ENCODE results near the gene KIF3B.

- no peak for TF ChIP-seq YY1 (IDR thresholded peaks at IDR 0.05; ENCODE audit: insufficient read depth, insufficient read length)
- no peak for TF ChIP-seq ZNF274 (IDR thresholded peaks at IDR 0.05; ENCODE audit: low read depth, low read length)
These were observed 44.2 kb upstream of the KIF3B start for GRCh38 chr20:32233286-32233685.

Data from NT2/D1 (cell line).